Dermis lymphatic vessel endothelial cell (primary cell): ENCODE measurements around the gene SLC6A2. TPM values are rescaled to one million over a fixed set of nuclear protein-coding genes. Genes with fewer than 3 reads are reported as not detected.

Source experiments
- total RNA-seq: library from RNA; depleted of rRNA; stranded (reverse); fragments of >200 nt; gene quantifications from 2 replicates; pipeline ENCODE4 v1.2.1, GENCODE V29; 2014

Gene SLC6A2
- total RNA-seq = 0.11 TPM in 1 of 2 replicates, not detected in the other

GRCh38 chr16:55655897-55656681 is at the start of gene SLC6A2:
Gene SLC6A2, plus strand, starts transcription at chr16:55655988. Its CDS starts 707 bp downstream, at chr16:55656695.

Other genes with a start within 250 kb of the SLC6A2 start
- 18.9 and 27.2 TPM in 2 replicates for gene MMP2, start 176.8 kb upstream of the SLC6A2 start, total RNA-seq
- 5.1 and 5.4 TPM in 2 replicates for gene LPCAT2, start 146.9 kb upstream of the SLC6A2 start, total RNA-seq
- gene CAPNS2, start 89.3 kb upstream of the SLC6A2 start, total RNA-seq = 0.09 and 0.11 TPM in 2 replicates
- gene CES1, start 177.1 kb downstream of the SLC6A2 start, total RNA-seq = 0.17 and 0.65 TPM in 2 replicates
- not detected in 2 replicates for gene CES5A, start 219.4 kb downstream of the SLC6A2 start, total RNA-seq